Stomach (tissue), 9 donors: Measurements from ENCODE around the gene C2orf68. TPM values are rescaled to one million over a fixed set of nuclear protein-coding genes. Genes with fewer than 3 reads are reported as not detected.

Source experiments
- DNase-seq, 2 donors: peaks; one replicate each; pipeline versions ENCODE4 v3.0.0 to v3.0.0-alpha.2; 2013 to 2019
- H3K27ac ChIP-seq, 5 donors: fragments of 200-600 bp in 4 of 5; sonication (generic) in 4 of 5; one replicate each; pipeline ENCODE4 v1.5.1; 2013 to 2019; ENCODE audit warnings: mild to moderate bottlenecking in 1 of 5, moderate library complexity in 1 of 5
- H3K27me3 ChIP-seq, 3 donors: fragments of 200-600 bp; sonication (generic); one replicate each; pipeline ENCODE4 v1.5.1; 2017 to 2019; ENCODE audit warnings: mixed run types in 1 of 3
- H3K36me3 ChIP-seq, 4 donors: fragments of 200-600 bp; sonication (generic); 1 replicate in 3 of 4; 2 replicates in 1 of 4; pipeline ENCODE4 v1.5.1; 2016 to 2019
- H3K4me1 ChIP-seq, 4 donors: fragments of 200-600 bp; sonication (generic); one replicate each; pipeline ENCODE4 v1.5.1; 2016 to 2019
- H3K4me3 ChIP-seq, 4 donors: fragments of 200-600 bp; sonication (generic) in 3 of 4; one replicate each; pipeline ENCODE4 v1.5.1; 2016 to 2019; ENCODE audit warnings: mild to moderate bottlenecking in 1 of 4
- H3K9me3 ChIP-seq, 4 donors: fragments of 200-600 bp; sonication (generic); one replicate each; pipeline ENCODE4 v1.5.1; 2016 to 2019
- EP300 ChIP-seq: sonication (generic); formaldehyde crosslinking; IDR thresholded peaks from one replicate; pipeline ENCODE4 v1.6.1; 2017; ENCODE audit warnings: antibody characterized with exemption
- POLR2A ChIP-seq, 4 donors: fragments of 450-650 bp; IDR thresholded peaks; one replicate each; pipeline ENCODE4 v1.6.1; 2016; ENCODE audit warnings: antibody characterized with exemption in 4 of 4, control low read depth in 2 of 4, mild to moderate bottlenecking in 1 of 4, moderate library complexity in 1 of 4
- POLR2AphosphoS5 ChIP-seq, 3 donors: sonication (generic); formaldehyde crosslinking; IDR thresholded peaks; one replicate each; pipeline ENCODE4 v1.6.1; 2016; ENCODE audit warnings: antibody characterized with exemption in 3 of 3
- WGBS, 5 donors: extraction: QIAGEN DNeasy Blood & Tissue Kit in 3 of 5; methylation state at CpG; one replicate each; pipeline versions ENCODE4 v1.1.5 to v1.1.7; 2013 to 2018; 5-methylcytosine and 5-hydroxymethylcytosine counted together
- intact Hi-C: fragments of 100-400 bp; cut with DNase I; formaldehyde crosslinking; loops from one replicate; pipeline ENCODE4 v1.15.1; 2023; ENCODE audit warnings: low total_unique reads
- polyA plus RNA-seq, 3 donors: library from polyadenylated mRNA; stranded (reverse); fragments of 200-250 nt; gene quantifications; one replicate each; pipeline ENCODE4 v1.2.3, GENCODE V29; 2013
- small RNA-seq, 4 donors: library from RNA; depleted of rRNA; stranded (forward); fragments of <200 nt; gene quantifications; one replicate each; pipeline ENCODE3, GENCODE V24; 2016
- total RNA-seq, 5 donors: library from RNA; depleted of rRNA; stranded (reverse); fragments of >200 nt; gene quantifications; one replicate each; pipeline versions ENCODE4 v1.1.0 to v1.2.3, GENCODE V29; 2014 to 2016
- TF ChIP-seq, protein P1 (sequence below), 7 experiments: fragments of 450-650 bp in 4 of 7; fragments of 200-600 bp in 3 of 7; sonication (generic) in 3 of 7; IDR thresholded peaks; one replicate each; pipeline ENCODE4 v1.5.1; 2016 to 2019; ENCODE audit warnings: antibody characterized with exemption in 7 of 7, control low read depth in 2 of 7, mild to moderate bottlenecking in 1 of 7
- donor health status: healthy with polysubstance abuse.
- donor health status: Bipolar disorder and iron deficiency.
- donor health status: healthy.

The C2orf68 gene
- total and polyA plus RNA-seq, 8 donors = 12.7 to 40.8 (median 20.2) TPM

DNA sequence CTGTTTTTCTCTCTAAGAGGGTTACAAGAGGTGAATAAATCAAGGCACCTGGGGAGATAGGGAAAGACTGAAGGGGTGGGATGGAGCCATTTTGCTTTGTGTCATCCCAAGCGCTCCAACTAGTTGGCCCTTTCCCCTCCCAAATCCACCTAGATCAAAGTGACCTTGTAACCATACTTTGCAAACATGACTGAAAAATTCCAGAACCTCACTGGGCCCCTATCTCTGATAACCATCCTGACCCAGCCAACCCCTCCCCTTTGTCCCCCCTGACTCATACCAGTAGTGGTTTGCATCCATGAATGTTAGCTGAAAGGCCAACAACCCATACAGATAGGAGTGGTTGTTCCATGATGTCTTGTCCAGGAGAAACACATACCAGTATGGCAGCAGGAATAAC lies 53.7 kb downstream of the C2orf68 start:
- Histone ChIP-seq H3K27ac (no peak overlapping the region), H3K4me1 (peaks cover 14 to 36% (median 27%) of the 10 kb centered on the region in 4 donors), H3K27me3 (no peaks in the 10 kb centered on the region), H3K36me3 (peaks cover 21 to 60% (median 59%) of the 10 kb centered on the region in 4 donors), H3K4me3 (no peak overlapping the region), H3K9me3 (no peaks in the 10 kb centered on the region)
- DNase-seq = no peak
- WGBS, 5 donors = 88 to 100% (median 94%) methylated on average over 1 of the region's 1 CpG
- TF ChIP-seq POLR2A (IDR thresholded peaks at IDR 0.05) = no peak
- TF ChIP-seq POLR2AphosphoS5 (IDR thresholded peaks at IDR 0.05) = no peak
- no peak for TF ChIP-seq EP300
- TF ChIP-seq, protein P1, sequence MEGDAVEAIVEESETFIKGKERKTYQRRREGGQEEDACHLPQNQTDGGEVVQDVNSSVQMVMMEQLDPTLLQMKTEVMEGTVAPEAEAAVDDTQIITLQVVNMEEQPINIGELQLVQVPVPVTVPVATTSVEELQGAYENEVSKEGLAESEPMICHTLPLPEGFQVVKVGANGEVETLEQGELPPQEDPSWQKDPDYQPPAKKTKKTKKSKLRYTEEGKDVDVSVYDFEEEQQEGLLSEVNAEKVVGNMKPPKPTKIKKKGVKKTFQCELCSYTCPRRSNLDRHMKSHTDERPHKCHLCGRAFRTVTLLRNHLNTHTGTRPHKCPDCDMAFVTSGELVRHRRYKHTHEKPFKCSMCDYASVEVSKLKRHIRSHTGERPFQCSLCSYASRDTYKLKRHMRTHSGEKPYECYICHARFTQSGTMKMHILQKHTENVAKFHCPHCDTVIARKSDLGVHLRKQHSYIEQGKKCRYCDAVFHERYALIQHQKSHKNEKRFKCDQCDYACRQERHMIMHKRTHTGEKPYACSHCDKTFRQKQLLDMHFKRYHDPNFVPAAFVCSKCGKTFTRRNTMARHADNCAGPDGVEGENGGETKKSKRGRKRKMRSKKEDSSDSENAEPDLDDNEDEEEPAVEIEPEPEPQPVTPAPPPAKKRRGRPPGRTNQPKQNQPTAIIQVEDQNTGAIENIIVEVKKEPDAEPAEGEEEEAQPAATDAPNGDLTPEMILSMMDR (IDR thresholded peaks at IDR 0.05) = no peak
- intact Hi-C loops = no loop called here

DNA sequence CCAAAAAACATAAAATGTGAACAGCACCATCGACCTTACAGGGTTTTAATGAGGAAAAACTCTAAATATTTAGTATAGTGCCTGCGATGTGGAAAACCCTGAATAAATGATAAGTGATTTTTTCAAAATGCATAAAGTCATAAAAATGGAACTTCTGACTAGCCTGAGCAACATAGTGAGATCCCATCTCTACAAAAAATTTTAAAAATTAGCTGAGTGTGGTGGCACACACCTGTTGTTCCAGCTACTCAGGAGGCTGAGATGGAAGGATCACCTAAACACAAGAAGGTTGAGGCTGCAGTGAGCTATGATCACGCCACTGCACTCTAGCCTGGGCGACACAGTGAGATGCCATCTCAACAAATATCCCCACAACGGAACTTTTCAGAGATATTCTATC lies 54.7 kb downstream of the C2orf68 start:
- intact Hi-C loops = no loop called here
- Histone ChIP-seq H3K27me3 (no peaks in the 10 kb centered on the region), H3K36me3 (peaks cover 21 to 70% (median 70%) of the 10 kb centered on the region in 4 donors), H3K4me3 (no peak overlapping the region), H3K4me1 (peaks cover 14 to 37% (median 26%) of the 10 kb centered on the region in 4 donors), H3K9me3 (no peaks in the 10 kb centered on the region), H3K27ac (no peak overlapping the region)
- no peak for DNase-seq
- WGBS, 5 donors = 91 to 95% (median 94%) methylated on average over 5 of the region's 5 CpGs
- TF ChIP-seq POLR2AphosphoS5 (IDR thresholded peaks at IDR 0.05) = no peak
- no peak for TF ChIP-seq EP300
- TF ChIP-seq, protein P1 (IDR thresholded peaks at IDR 0.05) = no peak
- no peak for TF ChIP-seq POLR2A (IDR thresholded peaks at IDR 0.05)

Small RNA genes lying within 50 kb of the gene (small RNA-seq; reads per million reads assigned to genes)
- gene RN7SL126P = 0 reads per million in 4 donors

Other genes with a start within 250 kb of the C2orf68 start
- gene CAPG, start 201.7 kb downstream of the C2orf68 start, total RNA-seq = 100 to 1,000 TPM in 2 of 5 donors, 10 to 100 TPM in 3; 35.0 to 135 (median 50.8) TPM
- 100 to 1,000 TPM; 146 to 350 (median 157) TPM for gene CAPG, start 201.7 kb downstream of the C2orf68 start, polyA plus RNA-seq
- 10 to 100 TPM in 2 of 5 donors, 1 to 10 TPM in 1, not detected in 2; 2.2 to 14.5 (median 13.4) TPM for gene SH2D6, start 193.4 kb downstream of the C2orf68 start, total RNA-seq
- gene SH2D6, start 193.4 kb downstream of the C2orf68 start, polyA plus RNA-seq = 1 to 10 TPM; 1.1 to 2.3 (median 1.2) TPM
- 100 to 1,000 TPM in 3 of 5 donors, 10 to 100 TPM in 2; 88.7 to 278 (median 190) TPM for gene MAT2A, start 72.9 kb downstream of the C2orf68 start, total RNA-seq
- 100 to 1,000 TPM in 1 of 3 donors, 10 to 100 TPM in 2; 73.3 to 107 (median 91.2) TPM for gene MAT2A, start 72.9 kb downstream of the C2orf68 start, polyA plus RNA-seq
- gene GGCX, start 50.6 kb downstream of the C2orf68 start, total RNA-seq = 10 to 100 TPM; 12.2 to 87.5 (median 19.6) TPM
- 10 to 100 TPM in 2 of 3 donors, 1 to 10 TPM in 1; 5.2 to 15.1 (median 14.9) TPM for gene GGCX, start 50.6 kb downstream of the C2orf68 start, polyA plus RNA-seq
- gene VAMP8, start 34.5 kb downstream of the C2orf68 start, total RNA-seq = 100 to 1,000 TPM in 2 of 5 donors, 10 to 100 TPM in 1, 1 to 10 TPM in 1, not detected in 1; 2.2 to 191 (median 79.6) TPM
- gene VAMP8, start 34.5 kb downstream of the C2orf68 start, polyA plus RNA-seq = 100 to 1,000 TPM; 358 to 568 (median 435) TPM
- gene VAMP5, start 27.6 kb downstream of the C2orf68 start, total RNA-seq = 10 to 100 TPM in 4 of 5 donors, 1 to 10 TPM in 1; 7.7 to 82.6 (median 29.5) TPM
- gene VAMP5, start 27.6 kb downstream of the C2orf68 start, polyA plus RNA-seq = 10 to 100 TPM; 87.7 to 95.1 (median 90.4) TPM
- gene RNF181, start 16.3 kb downstream of the C2orf68 start, total RNA-seq = 100 to 1,000 TPM in 1 of 5 donors, 10 to 100 TPM in 3, not detected in 1; 11.3 to 143 (median 79.1) TPM
- gene RNF181, start 16.3 kb downstream of the C2orf68 start, polyA plus RNA-seq = 100 to 1,000 TPM; 217 to 272 (median 223) TPM
- 10 to 100 TPM in 3 of 5 donors, 1 to 10 TPM in 1, not detected in 1; 5.0 to 62.4 (median 24.9) TPM for gene TMEM150A, start 9.4 kb downstream of the C2orf68 start, total RNA-seq
- 10 to 100 TPM; 15.9 to 27.8 (median 21.3) TPM for gene TMEM150A, start 9.4 kb downstream of the C2orf68 start, polyA plus RNA-seq
- 100 to 1,000 TPM in 2 of 5 donors, 10 to 100 TPM in 3; 17.5 to 454 (median 51.0) TPM for gene USP39, start 4.1 kb upstream of the C2orf68 start, total RNA-seq
- 10 to 100 TPM; 30.9 to 38.6 (median 37.5) TPM for gene USP39, start 4.1 kb upstream of the C2orf68 start, polyA plus RNA-seq
- gene SFTPB, start 56.1 kb upstream of the C2orf68 start, total RNA-seq = 1,000 to 10,000 TPM in 1 of 5 donors, 10 to 100 TPM in 1, 1 to 10 TPM in 1, under 1 TPM in 1, not detected in 1; 0.14 to 4,040 (median 7.4) TPM
- 10 to 100 TPM in 1 of 3 donors, 1 to 10 TPM in 1, under 1 TPM in 1; 0.44 to 10.8 (median 1.8) TPM for gene SFTPB, start 56.1 kb upstream of the C2orf68 start, polyA plus RNA-seq
- 1 to 10 TPM in 1 of 5 donors, under 1 TPM in 1, not detected in 3; 0.72 to 5.8 TPM for gene GNLY, start 82.3 kb upstream of the C2orf68 start, total RNA-seq
- gene GNLY, start 82.3 kb upstream of the C2orf68 start, polyA plus RNA-seq = 1 to 10 TPM; 1.1 to 2.4 (median 1.7) TPM
- 10 to 100 TPM in 2 of 5 donors, 1 to 10 TPM in 3; 2.3 to 23.2 (median 9.7) TPM for gene ATOH8, start 141.9 kb upstream of the C2orf68 start, total RNA-seq
- gene ATOH8, start 141.9 kb upstream of the C2orf68 start, polyA plus RNA-seq = 10 to 100 TPM; 11.3 to 20.0 (median 15.3) TPM